Esophagus squamous epithelium (tissue), 4 donors: ENCODE results near the gene CCNB2.

Experiments
- POLR2A ChIP-seq, 4 donors: fragments of 450-650 bp; IDR thresholded peaks; one replicate each; pipeline ENCODE4 v1.6.1; 2017; ENCODE audit warnings: antibody characterized with exemption in 4 of 4, mild to moderate bottlenecking in 4 of 4, moderate library complexity in 3 of 4
- TF ChIP-seq, protein P1 (sequence below), 6 experiments: fragments of 450-650 bp in 4 of 6; fragments of 200-600 bp in 2 of 6; sonication (generic) in 2 of 6; IDR thresholded peaks; one replicate each; pipeline ENCODE4 v1.5.1; 2016 to 2019; ENCODE audit warnings: antibody characterized with exemption in 6 of 6, mild to moderate bottlenecking in 4 of 6, moderate library complexity in 4 of 6

DNA sequence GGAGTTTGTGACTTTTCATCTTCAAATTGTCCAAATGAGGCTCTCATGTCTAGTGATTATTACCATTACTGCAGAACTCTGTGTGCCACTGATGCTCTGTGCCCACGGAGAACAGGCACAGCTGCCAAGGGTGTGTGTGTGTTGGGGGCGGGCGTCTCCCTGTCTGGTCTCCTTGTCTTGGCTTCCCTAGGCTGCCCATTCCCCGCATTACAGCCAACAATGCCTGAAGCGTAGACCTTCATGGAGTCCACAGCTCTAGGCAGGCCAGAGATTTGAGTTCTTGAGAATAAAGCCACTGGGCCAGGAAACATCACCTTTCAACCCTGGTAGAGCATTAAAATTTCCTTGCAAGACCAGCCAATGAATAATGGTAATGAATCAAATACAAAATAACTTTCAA, 42.7 kb downstream of the CCNB2 start:
- TF ChIP-seq POLR2A (IDR thresholded peaks at IDR 0.05), result no peak
- TF ChIP-seq, protein P1, sequence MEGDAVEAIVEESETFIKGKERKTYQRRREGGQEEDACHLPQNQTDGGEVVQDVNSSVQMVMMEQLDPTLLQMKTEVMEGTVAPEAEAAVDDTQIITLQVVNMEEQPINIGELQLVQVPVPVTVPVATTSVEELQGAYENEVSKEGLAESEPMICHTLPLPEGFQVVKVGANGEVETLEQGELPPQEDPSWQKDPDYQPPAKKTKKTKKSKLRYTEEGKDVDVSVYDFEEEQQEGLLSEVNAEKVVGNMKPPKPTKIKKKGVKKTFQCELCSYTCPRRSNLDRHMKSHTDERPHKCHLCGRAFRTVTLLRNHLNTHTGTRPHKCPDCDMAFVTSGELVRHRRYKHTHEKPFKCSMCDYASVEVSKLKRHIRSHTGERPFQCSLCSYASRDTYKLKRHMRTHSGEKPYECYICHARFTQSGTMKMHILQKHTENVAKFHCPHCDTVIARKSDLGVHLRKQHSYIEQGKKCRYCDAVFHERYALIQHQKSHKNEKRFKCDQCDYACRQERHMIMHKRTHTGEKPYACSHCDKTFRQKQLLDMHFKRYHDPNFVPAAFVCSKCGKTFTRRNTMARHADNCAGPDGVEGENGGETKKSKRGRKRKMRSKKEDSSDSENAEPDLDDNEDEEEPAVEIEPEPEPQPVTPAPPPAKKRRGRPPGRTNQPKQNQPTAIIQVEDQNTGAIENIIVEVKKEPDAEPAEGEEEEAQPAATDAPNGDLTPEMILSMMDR (IDR thresholded peaks at IDR 0.05), result no peak
